PC-9 (cell line): ENCODE measurements around the gene IFT122.

ENCODE experiments used
- CTCF ChIP-seq: fragments of 200-600 bp; sonication (generic); conservative IDR thresholded peaks from 2 replicates; pipeline ENCODE4 v1.6.1; 2017; ENCODE audit warnings: mixed run types, antibody characterized with exemption, mild to moderate bottlenecking, moderate library complexity
- EZH2 ChIP-seq: fragments of 200-600 bp; sonication (generic); IDR thresholded peaks from 2 replicates; pipeline ENCODE4 v1.8.0; 2017; ENCODE audit warnings: antibody characterized with exemption, low read depth

- TF ChIP-seq CTCF (no peak), EZH2 (no peak)
Measured at GRCh38 chr3:129552287-129553050, 112.4 kb downstream of the IFT122 start.
